Stimulated activated CD8-positive, alpha-beta memory T cell treated with anti-CD3 and anti-CD28 coated beads, Interleukin-7, amount 100 ng/mL, for 24 hours (primary cell): ENCODE results near the gene TBC1D2B.
"Not testable (repeated sequence)": the region's sequence is repeated elsewhere in the genome, so short reads cannot be mapped to it uniquely, and the experiment has no call there.

ENCODE experiments used
- DNase-seq: peaks from one replicate; pipeline ENCODE4 v3.0.0-alpha.2; 2020; ENCODE audit warnings: low read depth

The TBC1D2B gene

DNA sequence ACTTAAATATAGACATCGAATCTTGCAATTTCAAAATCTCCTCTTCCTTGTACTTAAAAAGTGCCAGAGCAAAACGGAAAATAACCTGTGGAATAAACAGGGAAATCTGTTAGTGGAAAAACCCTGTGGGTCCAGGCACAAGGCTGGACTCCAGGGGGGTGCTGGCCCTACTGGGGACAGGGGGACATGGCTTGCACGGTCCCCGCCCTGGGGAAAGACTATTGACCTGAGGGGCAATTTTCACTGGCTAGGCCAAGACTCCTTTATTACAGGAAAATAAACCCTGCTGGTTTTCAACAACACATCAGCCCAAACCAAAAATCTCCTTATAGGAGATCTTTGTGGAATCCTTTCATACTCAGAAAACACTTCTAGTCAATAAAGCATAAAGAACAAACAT is 75.9 kb downstream of the TBC1D2B start:
- DNase-seq: no peak

DNA sequence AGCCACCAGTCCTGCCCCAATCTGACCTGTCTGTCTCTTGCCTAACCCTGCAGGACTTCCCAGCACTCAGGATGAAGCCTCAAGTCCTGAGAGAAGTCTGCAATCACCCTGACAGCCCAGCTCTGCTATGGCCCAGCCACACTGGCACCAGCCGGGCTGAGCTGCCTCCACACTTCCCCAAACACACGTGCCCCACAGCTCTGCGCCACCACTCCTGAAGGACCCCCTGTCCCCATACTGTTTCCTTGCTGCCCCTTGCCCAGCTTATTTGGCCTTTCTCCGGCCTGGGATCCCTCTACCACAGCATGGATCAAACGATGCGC is 76.6 kb downstream of the TBC1D2B start:
- no peak for DNase-seq

DNA sequence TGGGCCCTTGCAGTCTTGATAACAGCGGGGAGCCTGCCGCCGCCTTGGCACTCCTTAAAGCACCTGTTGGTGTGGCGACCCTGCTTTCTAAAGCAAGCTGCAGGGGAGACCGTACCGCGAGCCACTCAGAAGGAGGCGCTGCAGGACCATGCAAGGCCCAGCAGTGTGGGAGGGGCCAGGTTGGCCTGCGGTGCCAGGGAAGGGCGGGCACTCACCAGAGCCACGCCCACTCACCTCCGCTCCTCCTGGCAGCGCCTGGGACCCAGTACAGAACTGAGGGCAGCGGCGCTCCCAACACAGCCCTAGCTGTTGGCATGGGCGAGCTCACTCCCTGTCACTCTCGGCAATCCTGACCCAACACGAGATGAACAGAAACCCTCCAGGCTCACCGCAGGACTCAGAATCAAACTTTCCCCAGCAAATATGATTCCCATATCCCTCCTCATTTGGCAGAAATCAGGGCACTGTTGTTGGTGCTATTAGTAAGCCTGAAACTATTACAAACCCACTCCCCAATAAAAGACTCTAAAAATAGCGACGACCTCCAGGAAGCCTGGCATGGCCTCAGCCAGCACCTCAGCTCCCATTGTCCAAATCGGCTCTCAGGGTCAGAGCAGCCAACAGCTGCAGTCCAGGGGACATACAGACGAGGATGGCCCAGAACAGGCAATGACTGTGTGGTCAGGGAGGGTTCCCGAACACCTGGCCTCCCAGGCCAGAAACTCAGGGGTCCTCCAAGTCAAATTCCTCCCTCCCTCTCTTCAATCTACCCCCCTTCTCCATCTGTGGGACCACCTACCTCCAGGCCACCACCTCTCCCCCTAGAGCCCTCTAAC is 77.2 kb downstream of the TBC1D2B start:
- DNase-seq: peak; percentile 50

DNA sequence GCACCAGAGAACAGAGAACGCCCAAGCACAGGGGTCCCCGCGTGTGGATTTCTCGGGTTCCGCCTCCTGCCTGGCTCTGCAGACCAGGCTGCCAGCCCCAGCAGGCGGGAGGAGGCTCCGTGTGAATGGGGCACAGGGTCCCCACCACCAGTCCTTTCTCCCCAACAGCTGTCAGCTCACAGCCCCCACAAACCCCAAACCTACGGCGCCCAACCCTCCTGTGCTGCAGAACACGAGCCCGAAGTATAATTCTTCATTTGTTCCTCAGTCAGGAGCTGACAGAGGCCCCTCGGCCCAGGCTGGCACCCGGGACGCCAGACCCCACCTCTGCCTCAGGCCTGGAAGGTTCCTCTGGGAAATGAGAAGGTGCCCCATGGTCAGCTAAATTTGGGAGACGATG is 78.0 kb downstream of the TBC1D2B start:
- no peak for DNase-seq

DNA sequence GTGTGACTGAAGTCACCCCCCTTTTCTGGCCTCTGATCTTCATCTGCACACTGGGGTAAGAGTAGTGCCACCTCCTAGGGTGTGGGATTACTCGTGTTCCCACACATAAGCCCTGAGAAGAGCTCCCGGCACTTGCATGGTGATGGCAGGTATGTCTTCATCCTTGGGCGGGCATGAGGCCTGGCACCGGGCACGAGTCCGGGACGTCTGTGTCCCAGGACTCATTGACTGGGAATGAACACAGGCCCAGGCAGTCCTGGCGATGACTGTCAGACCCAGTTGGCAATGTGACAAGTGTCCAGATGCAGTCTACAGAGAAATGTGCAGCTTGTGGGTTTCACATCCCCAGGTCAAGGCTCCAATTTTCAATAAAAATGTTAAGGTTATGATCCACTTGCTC is 78.9 kb downstream of the TBC1D2B start:
- no peak for DNase-seq

DNA sequence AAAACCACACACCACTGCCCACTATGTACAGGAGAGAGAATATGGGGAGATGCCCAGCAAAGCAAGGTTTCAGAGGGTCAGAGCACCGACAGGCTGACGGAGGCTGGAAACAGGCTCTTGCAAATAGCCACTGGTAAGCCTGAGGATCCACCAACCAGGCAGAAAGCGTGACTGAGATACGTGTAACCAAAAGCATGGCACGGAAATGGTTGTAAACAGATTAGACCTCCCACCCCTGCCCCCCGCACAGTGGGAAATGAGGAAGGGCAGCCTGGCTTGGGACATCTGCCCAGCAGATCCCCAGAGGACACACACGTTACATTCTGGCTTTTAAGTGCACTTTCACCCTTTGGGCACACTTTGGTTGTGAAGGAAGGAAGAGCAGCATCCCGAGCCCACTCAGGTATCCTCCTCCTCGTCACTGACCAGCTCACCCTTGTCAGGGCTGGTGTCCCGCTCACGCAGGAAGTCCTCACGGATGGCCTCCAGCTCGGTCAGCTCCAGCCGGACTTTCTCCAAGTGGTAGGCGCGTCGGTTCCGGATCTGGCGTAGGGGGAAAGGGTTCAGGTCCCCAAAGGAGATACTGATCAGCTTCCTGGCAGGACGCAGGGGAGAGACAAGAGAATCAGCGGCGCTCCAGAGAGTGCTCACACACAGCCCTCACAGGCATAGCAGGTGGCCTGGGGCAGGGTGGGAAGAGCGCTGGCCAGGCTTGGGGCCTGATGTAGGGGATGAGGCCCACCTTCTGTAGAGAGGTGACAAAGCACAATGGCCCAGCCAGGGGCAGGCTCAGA is 79.6 kb downstream of the TBC1D2B start:
- not testable (repeated sequence) for DNase-seq

DNA sequence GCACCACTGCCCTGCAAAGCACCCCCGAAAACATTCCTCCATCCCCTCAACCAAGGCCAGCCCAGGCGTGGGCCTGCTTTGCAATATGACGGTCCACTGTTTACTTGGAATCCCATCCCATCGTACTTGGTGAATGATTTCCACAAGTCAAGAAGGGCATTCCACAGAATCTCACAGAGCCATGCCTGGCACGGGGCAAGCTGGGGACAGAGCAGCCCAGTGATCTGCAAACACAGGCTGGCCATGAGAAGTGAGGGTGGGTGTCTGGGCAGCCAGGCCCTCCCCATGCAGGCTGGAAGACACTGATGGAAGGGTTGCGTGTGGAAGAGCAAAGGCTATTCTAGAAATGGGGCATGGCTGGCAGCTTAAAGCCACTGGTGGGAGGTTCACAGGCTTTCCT is 80.3 kb downstream of the TBC1D2B start:
- not testable (repeated sequence) for DNase-seq

DNA sequence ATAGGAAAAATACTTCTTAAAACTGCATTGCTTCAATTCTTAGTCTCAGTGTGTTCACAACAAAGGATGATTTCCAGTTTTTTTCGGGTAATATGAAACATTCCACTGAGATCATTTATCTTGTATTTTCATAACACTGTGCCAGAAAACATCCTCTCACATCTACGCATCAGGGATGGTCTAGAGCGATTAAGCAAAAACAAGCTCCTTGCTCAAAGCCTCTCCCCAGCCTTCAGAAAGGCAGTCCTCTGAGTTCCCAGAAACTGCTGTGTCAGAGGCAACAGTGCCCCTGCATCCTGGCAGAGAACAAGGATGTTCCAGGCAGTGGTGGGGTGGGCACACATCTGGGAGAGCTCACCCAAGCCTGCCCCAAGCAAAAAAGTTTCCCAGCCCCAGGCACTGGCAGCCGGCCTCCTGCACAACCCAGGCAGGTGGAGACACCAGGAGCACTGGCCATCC is 80.8 kb downstream of the TBC1D2B start:
- not testable (repeated sequence) for DNase-seq

DNA sequence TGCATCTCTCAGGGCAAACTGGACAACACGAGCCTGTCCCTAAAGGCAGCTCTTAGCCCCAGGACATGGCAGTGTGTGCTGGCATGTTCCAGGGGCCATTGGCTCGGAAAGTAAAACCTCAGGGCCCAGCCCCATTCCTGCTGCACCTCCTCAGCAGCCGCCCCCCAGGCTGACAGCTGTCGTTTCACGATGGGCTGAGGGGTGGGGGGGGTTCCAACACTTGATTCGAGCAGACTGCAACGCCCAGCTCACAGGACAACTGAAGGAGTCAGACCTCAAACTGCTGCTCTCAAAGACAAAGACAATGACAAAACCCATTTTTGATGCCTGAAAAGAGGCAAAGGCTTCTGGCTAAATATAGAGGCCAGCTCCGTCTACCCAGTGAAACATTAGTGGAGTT is 81.3 kb downstream of the TBC1D2B start:
- not testable (repeated sequence) for DNase-seq

DNA sequence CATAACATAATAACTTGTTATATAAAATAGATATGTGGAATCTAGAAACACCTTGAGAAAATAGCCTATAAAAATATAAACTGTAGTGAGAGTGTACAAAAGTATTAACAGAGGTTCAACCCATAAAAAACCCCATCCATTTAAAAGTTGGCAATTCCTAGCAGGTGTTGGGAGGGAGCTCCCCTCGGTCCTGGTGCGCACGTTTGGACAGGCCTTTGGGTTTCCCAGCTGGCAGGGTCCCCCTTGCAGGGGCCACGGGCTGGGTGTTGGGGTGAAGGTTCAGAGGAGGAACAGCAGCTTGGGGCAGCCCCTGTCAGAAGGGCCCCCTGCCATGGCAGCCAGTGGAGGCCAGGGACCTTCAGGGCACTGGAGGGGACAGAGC is 82.0 kb downstream of the TBC1D2B start:
- not testable (repeated sequence) for DNase-seq

DNA sequence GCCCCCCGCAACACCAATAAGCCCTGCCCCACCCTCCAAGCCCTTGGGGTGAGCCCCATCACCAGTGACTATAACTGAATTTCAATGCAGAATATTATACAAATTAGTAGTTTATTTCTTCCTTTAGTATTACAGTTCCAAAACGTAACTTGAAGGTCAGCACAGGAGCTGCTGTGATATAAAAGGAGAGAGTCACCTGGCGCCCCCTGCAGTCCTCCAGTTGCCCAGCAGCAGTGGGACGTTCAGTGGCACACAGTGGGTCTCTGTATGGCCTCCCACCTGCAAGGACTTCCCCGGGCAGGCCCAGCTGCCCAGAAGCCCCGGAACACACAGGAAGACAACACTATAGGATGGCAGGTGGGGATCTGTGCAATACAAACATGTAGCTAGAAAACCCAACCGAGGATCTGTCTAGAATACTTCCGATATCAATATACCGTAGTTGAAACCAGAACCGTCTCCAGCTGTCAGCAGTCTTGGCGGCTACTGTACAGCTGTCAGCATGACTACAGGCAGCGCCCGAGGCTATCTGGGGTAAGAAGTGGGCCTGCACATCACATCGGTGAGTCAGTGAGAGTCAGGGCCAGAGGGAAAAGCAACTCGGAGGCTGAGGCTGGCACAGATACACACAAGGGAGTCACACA is 82.5 kb downstream of the TBC1D2B start:
- not testable (repeated sequence) for DNase-seq

DNA sequence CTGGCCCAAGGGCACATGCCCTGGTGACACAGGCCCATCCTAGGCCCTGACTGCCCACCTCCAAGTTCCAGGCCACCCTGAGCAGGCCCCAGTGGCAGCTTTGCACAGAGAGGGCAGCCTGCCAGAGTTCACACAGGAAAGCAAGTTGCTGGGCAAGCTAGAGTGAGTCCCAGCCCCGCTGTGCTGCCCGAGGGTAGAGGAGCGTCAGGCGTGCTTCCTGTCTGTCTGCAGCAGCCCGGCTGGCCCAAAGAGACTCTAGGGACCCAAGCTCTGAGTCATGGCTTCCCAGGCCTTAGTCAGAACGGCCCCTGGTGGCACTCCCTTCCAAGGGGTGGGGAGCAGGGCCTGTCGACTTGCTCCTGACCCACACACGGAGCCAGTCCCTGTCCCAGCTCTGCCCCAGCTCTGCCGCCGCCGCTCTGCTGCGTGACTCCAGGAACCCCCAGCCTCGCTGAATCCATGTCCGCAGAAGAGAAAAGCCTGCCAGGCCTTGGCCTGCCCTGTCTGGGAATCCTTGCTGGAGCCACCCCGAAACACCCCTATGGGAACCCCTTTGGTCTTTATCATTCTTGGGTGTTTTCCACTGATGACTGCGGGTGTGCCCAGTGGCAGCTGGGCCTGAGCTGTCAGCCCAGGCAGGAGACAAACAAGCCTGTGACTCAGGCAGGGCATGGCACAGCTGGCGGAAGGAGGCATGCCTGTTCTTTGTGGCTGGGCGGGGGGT is 83.4 kb downstream of the TBC1D2B start:
- not testable (repeated sequence) for DNase-seq

DNA sequence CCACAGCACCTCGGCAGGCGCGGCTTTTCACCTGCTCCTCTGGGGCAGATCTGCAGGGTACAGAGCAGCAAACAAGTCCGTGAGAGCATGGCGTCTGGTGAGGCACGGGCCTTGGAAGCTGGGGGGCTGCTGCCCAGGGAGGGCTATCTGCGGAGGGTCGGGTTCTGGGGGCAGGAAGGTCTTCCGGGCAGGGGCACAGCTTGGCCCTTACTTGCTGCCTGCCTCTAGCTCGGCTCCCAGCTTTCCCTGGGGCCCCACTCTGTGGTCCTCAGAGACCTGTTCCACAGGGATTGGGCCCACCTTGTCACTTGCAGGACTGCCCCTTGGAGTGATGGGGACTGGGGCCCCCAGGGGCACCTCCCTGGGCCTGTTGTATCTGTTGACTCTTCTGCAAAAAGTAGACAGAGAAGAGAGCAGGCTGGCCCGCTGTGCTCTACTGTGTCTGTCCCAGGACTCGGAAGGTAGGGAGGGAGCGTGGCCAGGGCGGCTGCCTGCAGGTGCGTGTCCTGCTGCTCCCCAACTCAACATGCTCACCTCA is 84.1 kb downstream of the TBC1D2B start:
- DNase-seq: no peak

DNA sequence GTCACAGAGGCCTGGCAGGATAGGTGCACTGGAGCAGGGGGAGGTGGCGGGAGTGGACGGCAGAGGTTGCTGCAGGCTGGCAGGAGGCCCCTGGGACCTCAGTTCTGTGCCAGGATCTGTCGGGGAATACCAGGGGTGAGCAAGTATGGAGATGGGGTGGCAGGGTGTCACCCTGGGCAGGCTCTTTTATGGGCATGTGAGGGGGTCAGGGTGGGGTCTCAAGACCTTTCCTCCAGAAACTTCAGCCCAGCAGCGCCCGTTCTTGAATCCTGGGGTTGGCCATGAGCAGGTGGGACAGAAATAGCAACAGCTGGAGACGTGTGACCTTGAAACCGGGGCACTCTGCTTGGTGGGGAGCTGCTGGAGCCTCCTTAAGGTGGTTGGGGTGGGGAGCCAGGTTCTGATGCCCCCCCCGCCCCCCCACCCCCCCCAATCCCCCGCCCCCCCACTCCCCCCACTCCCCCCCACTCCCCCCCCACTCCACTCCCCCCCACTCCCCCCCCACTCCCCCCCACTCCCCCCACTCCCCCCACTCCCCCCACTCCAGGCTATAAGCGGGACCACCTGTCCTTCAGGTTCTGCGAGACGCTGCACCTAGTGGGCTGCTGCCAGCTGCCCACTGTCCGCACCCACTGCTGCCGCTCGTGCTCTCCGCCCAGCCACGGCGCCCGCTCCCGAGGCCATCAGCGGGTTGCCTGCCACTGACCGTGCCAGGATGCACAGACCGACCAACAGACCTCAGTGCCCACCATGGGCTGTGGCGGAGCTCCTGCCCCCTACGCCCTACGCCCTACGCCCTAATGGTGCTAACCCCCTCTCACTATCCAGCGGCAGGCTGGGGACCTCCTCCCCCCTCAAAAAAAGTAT is 84.9 kb downstream of the TBC1D2B start:
- DNase-seq: no peak

DNA sequence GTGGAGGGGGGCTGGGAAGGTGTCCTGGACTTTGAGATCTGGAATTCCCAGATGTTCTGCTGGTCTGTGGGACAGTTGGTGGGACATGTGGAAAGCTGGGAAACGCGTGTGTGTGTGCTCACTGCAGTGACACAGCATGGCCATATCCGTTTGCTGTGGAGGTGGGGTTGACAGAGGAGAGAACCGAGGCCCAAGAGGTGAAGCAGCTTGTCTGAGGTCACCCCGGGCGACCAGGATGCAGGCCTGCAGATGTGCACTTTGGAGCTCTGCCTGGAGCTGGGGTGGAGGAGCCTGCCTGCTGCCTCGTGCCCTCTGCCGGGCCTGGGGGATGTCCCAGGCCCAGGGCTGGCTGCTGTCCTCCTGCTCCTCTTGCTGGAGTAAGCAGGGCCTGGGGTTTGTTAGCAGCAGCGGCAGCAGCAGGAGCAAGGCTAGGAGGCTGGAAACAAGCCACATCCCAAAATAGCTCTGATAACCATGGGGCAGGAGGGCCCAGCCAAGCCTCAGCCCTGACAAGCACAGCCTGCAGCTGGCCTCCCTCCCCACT is 85.8 kb downstream of the TBC1D2B start:
- DNase-seq: not testable (repeated sequence)

DNA sequence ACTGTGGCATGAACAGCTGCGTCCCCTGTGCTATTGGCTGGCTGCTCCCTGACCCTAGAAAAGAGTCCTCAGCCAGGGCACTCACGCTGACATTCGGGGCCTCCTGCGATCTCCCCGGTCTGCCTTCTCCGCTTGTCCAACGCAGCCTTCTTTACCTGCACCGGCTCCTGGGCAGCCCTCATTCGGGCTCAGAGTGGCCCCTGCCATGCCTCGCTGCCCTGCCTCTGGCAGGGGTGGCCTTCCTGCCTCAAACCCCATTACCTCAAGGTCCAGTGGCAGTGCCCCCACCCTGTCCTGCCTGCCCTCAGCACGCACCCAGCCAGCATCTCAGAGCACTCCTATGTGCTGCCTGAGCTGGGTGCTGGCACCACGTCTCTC is 86.5 kb downstream of the TBC1D2B start:
- DNase-seq: no peak

DNA sequence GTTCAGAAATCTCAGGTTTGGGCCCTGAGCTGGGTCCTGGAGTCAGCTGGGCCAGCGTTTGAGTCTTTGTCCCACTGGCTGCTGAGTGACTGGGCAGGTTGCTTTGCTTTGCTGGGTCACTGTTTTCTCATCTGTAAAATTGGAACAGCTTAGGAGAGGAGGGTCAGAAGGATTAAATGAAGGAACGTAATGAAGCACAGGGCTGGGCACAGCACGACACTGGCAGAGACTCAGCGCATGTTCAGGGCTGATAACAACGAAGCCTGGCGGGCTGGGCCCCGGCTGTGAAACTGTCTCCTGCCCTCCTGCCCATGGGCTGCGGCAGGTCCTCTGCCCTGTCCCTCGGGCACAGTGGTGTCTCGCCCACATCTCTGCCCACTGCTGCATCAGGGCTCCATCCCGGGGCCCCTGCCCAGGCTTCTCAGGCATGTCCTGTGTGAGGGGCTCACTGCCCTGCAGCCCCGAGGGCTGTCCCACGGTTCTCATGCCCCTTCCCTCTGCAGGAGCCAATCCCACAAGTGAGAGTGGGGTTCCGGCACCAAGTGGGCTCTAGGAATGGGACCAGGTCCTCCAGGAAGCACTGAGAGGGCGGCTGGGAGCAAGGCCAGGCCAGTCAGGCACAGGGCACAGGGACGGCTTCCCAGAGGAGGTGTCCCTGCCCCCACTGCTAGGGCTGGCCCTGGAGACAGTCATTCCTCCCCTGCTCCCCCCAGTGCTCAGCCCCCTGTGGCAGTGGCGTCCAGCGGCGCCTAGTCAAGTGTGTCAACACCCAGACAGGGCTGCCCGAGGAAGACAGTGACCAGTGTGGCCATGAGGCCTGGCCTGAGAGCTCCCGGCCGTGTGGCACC is 88.0 kb downstream of the TBC1D2B start:
- no peak for DNase-seq

DNA sequence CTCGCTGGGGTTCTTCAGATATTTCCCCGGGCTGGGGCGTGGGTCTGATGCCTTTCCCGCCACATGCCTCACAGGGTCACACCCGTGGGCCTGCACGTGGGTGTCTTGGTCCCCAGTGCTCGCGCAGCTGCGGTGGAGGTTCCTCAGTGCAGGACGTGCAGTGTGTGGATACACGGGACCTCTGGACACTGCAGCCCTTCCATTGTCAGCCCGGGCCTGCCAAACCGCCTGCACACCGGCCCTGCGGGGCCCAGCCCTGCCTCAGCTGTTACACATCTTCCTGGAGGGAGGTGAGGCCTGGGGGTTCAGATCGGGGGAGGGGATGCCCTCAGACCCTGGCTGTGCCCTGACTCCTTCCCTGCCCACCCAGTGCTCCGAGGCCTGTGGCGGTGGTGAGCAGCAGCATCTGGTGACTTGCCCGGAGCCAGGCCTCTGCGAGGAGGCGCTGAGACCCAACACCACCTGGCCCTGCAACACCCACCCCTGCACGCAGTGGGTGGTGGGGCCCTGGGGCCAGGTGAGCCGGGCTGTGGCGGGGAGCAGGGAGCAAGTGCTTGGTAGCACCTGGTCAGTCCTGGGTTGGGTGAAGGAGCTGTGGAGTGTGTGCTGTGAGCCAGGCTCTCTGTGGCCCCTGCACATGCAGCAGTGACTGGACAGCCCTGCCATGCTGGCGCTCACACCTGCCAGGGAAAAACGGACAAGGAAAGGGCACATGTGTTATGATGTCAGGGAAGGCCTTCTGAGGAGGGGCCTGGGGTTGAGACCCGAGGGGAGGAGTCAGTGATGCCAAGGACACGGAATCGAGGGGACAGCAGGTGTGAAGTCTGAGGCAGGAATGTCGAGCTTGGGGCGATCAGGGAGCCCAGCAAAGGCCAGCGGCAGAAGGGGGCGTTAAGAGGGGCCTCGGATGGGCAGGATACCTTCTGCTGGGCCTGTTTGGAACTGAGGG is 88.9 kb downstream of the TBC1D2B start:
- no peak for DNase-seq

DNA sequence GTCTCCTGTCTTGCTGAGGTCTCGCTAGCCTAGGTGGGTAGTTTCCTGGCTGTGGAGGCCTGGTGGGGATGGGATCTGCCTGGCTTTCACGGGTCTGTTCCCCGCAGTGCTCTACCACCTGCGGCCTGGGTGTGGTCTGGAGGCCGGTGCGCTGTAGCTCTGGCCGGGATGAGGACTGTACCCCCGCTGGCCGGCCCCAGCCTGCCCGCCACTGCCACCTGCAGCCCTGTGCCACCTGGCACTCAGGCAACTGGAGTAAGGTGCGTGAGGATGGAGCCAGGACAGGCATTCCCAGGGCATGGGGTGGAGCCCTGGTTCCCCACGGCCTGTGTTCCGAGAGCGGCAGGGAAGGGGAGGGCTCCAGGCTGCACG is 89.8 kb downstream of the TBC1D2B start:
- DNase-seq: not testable (repeated sequence)
